Peyer's patch (tissue), 4 donors: Measurements from ENCODE around the gene CYP4F11.

Experiments used
- POLR2A ChIP-seq, 2 donors: fragments of 450-650 bp; IDR thresholded peaks; one replicate each; pipeline ENCODE4 v1.5.1; 2017; ENCODE audit warnings: antibody characterized with exemption in 2 of 2, mild to moderate bottlenecking in 2 of 2, moderate library complexity in 2 of 2
- TF ChIP-seq, protein P1 (sequence below), 6 experiments: fragments of 450-650 bp in 4 of 6; fragments of 200-600 bp in 2 of 6; sonication (generic) in 1 of 6; IDR thresholded peaks; one replicate each; pipeline ENCODE4 v1.5.1; 2017 to 2019; ENCODE audit warnings: antibody characterized with exemption in 6 of 6, mild to moderate bottlenecking in 3 of 6, moderate library complexity in 1 of 6

DNA sequence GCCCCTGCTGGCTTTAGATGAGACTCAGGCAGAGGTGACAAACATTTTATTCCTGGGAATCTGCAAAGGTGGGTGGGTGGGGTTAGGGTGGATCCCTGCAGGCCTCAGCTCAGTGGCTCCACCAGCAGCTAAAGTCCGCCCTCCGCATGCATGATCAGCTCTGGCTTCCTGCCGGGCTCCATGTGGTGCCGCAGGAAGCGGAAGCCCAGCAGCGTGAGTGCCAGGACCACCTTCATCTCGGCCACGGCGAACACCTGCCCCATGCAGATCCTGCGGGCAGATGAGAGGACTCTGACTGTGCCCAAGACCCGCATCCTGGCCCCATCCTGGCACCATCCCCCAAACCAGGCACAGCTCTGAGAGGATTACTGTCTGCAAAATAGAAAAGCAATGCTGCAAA is 62.8 kb downstream of the CYP4F11 start:
- TF ChIP-seq, protein P1, sequence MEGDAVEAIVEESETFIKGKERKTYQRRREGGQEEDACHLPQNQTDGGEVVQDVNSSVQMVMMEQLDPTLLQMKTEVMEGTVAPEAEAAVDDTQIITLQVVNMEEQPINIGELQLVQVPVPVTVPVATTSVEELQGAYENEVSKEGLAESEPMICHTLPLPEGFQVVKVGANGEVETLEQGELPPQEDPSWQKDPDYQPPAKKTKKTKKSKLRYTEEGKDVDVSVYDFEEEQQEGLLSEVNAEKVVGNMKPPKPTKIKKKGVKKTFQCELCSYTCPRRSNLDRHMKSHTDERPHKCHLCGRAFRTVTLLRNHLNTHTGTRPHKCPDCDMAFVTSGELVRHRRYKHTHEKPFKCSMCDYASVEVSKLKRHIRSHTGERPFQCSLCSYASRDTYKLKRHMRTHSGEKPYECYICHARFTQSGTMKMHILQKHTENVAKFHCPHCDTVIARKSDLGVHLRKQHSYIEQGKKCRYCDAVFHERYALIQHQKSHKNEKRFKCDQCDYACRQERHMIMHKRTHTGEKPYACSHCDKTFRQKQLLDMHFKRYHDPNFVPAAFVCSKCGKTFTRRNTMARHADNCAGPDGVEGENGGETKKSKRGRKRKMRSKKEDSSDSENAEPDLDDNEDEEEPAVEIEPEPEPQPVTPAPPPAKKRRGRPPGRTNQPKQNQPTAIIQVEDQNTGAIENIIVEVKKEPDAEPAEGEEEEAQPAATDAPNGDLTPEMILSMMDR (IDR thresholded peaks at IDR 0.05), result peak in 1 of 6 experiments; percentile 11
- no peak for TF ChIP-seq POLR2A (IDR thresholded peaks at IDR 0.05)
